ENCODE data around the gene CASP6. TPM values are rescaled to one million over a fixed set of nuclear protein-coding genes. Genes with fewer than 3 reads are reported as not detected.
A peak's percentile ranks its signal among the peaks of the same experiment; 100 is the strongest.

Gene CASP6
- total RNA-seq, 1 donor from 2014 or later = 16.7 TPM

DNA sequence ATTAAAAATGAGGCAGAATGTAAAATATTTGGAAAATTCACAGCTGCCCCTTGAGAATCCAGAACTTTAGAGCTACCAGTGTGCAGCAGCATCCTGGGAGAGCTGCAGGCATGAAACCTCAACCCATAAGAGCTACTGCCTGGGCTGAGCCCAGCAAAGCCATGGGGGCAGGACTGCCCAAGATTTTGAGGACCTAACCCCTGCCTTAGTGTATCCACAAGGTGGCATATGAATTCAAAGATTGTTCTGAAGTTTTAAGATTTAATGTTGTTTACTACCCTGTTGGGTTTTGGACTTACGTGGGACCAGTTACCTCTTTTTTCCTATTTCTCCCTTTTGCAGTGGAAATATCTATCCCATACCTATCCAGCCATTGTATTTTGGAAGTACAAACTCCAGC, 26.4 kb downstream of the CASP6 start:
- DNase-seq (ENCODE audit: low spot score) = no peak
- no peak overlapping the region for H3K27ac Mint-ChIP-seq (ENCODE audit: unreplicated experiment)
- H3K4me3 Mint-ChIP-seq (ENCODE audit: unreplicated experiment) = no peak overlapping the region
- H3K9me3 Mint-ChIP-seq (ENCODE audit: low read depth) = peaks cover 3% of the 10 kb centered on the region
- no peaks in the 10 kb centered on the region for H3K4me1 Mint-ChIP-seq (ENCODE audit: low read depth)
- TF ChIP-seq, protein P1, sequence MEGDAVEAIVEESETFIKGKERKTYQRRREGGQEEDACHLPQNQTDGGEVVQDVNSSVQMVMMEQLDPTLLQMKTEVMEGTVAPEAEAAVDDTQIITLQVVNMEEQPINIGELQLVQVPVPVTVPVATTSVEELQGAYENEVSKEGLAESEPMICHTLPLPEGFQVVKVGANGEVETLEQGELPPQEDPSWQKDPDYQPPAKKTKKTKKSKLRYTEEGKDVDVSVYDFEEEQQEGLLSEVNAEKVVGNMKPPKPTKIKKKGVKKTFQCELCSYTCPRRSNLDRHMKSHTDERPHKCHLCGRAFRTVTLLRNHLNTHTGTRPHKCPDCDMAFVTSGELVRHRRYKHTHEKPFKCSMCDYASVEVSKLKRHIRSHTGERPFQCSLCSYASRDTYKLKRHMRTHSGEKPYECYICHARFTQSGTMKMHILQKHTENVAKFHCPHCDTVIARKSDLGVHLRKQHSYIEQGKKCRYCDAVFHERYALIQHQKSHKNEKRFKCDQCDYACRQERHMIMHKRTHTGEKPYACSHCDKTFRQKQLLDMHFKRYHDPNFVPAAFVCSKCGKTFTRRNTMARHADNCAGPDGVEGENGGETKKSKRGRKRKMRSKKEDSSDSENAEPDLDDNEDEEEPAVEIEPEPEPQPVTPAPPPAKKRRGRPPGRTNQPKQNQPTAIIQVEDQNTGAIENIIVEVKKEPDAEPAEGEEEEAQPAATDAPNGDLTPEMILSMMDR (IDR thresholded peaks at IDR 0.05) = peak; percentile 46
- no peaks in the 10 kb centered on the region for H3K27me3 Mint-ChIP-seq (ENCODE audit: low read depth)
- no peaks in the 10 kb centered on the region for H3K36me3 Mint-ChIP-seq (ENCODE audit: low read depth)

DNA sequence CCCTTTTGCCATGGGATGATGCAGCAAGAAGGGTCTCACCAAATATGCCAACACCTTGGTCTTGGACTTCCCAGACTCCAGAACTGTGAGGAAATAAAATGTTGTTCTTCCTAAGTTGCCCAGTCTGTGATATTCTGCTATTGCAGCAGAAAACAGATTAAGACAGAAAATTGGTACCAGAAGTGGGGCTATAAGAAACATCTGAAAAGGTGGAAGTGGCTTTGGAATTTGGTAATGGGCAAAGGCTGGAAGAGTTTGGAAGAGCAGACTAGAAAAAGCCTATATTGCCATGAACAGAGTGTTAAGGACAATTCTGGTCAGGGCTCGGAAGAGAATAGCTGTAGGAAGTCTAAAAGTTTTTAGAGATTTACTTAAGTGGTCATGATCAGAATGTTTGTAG, 27.4 kb downstream of the CASP6 start:
- no peak overlapping the region for H3K27ac Mint-ChIP-seq (ENCODE audit: unreplicated experiment)
- H3K9me3 Mint-ChIP-seq (ENCODE audit: low read depth) = peaks cover 11% of the 10 kb centered on the region
- H3K4me3 Mint-ChIP-seq (ENCODE audit: unreplicated experiment) = no peak overlapping the region
- peaks cover 10% of the 10 kb centered on the region for H3K36me3 Mint-ChIP-seq (ENCODE audit: low read depth)
- no peaks in the 10 kb centered on the region for H3K4me1 Mint-ChIP-seq (ENCODE audit: low read depth)
- H3K27me3 Mint-ChIP-seq (ENCODE audit: low read depth) = no peaks in the 10 kb centered on the region
- TF ChIP-seq, protein P1 (IDR thresholded peaks at IDR 0.05) = no peak
- DNase-seq (ENCODE audit: low spot score) = no peak

DNA sequence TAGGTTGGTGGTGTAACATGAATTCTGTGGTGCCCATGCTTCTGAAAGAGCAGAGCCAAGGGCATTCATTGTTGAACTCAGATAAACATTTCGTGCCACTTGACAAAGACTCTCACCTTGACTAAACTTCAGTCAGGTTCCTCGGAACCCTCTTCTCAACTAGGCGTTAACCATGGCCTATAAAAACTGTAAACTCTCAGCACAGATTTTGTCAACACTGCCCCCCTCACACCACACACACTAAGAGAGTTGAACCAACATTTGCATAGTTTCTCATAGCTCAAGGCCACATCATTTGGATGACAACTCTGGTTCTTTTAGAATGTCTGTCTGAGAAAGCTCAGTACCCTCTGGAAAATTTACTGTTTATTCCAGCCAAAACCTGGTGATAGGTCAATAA, 28.1 kb downstream of the CASP6 start:
- H3K27ac Mint-ChIP-seq (ENCODE audit: unreplicated experiment) = no peak overlapping the region
- no peaks in the 10 kb centered on the region for H3K27me3 Mint-ChIP-seq (ENCODE audit: low read depth)
- DNase-seq (ENCODE audit: low spot score) = no peak
- TF ChIP-seq, protein P1 (IDR thresholded peaks at IDR 0.05) = no peak
- H3K36me3 Mint-ChIP-seq (ENCODE audit: low read depth) = peaks cover 11% of the 10 kb centered on the region
- H3K4me1 Mint-ChIP-seq (ENCODE audit: low read depth) = no peaks in the 10 kb centered on the region
- H3K9me3 Mint-ChIP-seq (ENCODE audit: low read depth) = peaks cover 11% of the 10 kb centered on the region
- H3K4me3 Mint-ChIP-seq (ENCODE audit: unreplicated experiment) = no peak overlapping the region

DNA sequence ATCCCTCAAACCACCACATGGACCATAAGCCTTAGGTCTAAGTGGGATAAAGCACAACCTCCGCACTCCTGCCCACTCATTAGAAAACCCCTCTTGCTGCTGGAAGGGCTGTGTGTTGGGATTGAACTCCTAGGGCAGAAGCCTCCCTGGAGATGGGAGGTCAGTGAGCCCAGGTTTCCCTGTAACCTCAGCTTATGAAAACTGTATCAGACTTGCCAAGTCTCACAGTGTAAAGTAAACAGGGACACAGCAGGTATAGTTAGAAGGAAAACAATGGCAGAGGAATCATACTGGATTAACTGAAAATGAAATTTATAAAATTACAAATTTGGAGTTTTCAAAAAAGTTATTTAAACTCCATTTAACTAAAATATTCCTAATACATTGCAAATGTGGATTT, 29.9 kb downstream of the CASP6 start:
- Mint-ChIP-seq H3K36me3 (ENCODE audit: low read depth) (peaks cover 11% of the 10 kb centered on the region), H3K9me3 (ENCODE audit: low read depth) (peaks cover 11% of the 10 kb centered on the region), H3K27me3 (ENCODE audit: low read depth) (no peaks in the 10 kb centered on the region), H3K4me1 (ENCODE audit: low read depth) (no peaks in the 10 kb centered on the region), H3K27ac (ENCODE audit: unreplicated experiment) (no peak overlapping the region), H3K4me3 (ENCODE audit: unreplicated experiment) (no peak overlapping the region)
- DNase-seq (ENCODE audit: low spot score) = no peak
- TF ChIP-seq, protein P1 (IDR thresholded peaks at IDR 0.05) = no peak

DNA sequence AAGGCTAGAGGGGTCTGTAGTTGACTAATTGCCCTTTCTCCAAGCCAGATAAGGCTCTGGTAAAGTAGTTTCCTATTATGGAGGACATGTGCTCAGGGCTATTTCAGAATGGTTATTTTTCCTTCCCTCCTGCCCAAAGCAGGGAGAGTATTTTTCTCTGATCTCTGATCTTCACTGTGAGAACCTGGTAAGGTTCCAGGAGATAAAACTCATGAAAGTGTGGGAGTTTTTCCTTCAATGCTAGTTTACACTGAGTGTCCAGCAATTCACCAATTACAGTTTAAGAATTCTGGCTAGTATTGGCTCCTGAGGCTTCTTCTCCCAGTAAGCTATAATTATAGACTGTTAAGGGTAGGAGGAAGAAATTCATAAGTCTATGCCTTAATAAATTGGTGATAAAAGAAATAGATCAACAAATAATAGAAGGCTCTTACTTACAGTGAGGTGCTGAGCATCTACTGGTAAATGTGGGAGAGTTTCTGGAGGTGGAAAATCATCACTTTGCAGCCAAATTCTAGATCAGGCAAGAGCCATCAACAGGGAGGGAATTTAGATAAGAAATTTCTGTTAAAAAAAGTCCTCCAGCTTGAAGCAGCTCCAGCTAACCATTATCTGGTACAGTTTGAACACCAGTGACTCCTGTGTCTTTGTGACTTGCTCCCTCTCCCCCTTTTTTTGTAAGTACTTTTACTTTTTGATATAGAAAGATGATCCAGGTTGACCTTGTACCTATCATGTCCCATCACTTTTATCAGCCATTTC, 30.9 kb downstream of the CASP6 start:
- H3K4me1 Mint-ChIP-seq (ENCODE audit: low read depth) = no peaks in the 10 kb centered on the region
- H3K9me3 Mint-ChIP-seq (ENCODE audit: low read depth) = peaks cover 11% of the 10 kb centered on the region
- no peak overlapping the region for H3K27ac Mint-ChIP-seq (ENCODE audit: unreplicated experiment)
- H3K4me3 Mint-ChIP-seq (ENCODE audit: unreplicated experiment) = no peak overlapping the region
- H3K36me3 Mint-ChIP-seq (ENCODE audit: low read depth) = peaks cover 11% of the 10 kb centered on the region
- no peaks in the 10 kb centered on the region for H3K27me3 Mint-ChIP-seq (ENCODE audit: low read depth)
- no peak for DNase-seq (ENCODE audit: low spot score)
- TF ChIP-seq, protein P1 (IDR thresholded peaks at IDR 0.05) = no peak

Measured in chondrocyte (in vitro differentiated cells).